ENCODE results near the gene USP22. TPM values are rescaled to one million over a fixed set of nuclear protein-coding genes. Genes with fewer than 3 reads are reported as not detected.

Gene USP22
- total RNA-seq, 2 experiments from 2014 or later = 194 to 217 TPM

- H3K36me3 Mint-ChIP-seq (ENCODE audit: low read depth) = no peaks in the 10 kb centered on the region
- Histone ChIP-seq H3K9me3 (ENCODE audit: control insufficient read depth in 1 of 2, insufficient read depth in 1 of 2, low read length in 2 of 2) (no peaks in the 10 kb centered on the region), H3K36me3 (ENCODE audit: insufficient read depth, low read length) (no peaks in the 10 kb centered on the region), H3K4me1 (ENCODE audit: insufficient read depth, low read length) (peaks cover 2% of the 10 kb centered on the region), H3K27ac (ENCODE audit: low read depth in 1 of 2, low read length in 2 of 2) (no peak overlapping the region), H3K4me3 (ENCODE audit: low read length) (no peak overlapping the region), H3K27me3 (ENCODE audit: control insufficient read depth in 1 of 2, insufficient read depth in 2 of 2, low read length in 2 of 2) (no peaks in the 10 kb centered on the region)
- H3K27ac Mint-ChIP-seq = no peak overlapping the region
- no peaks in the 10 kb centered on the region for H3K9me3 Mint-ChIP-seq
- H3K4me1 Mint-ChIP-seq (ENCODE audit: low read depth) = peaks cover 10% of the 10 kb centered on the region
- intact Hi-C loops (cut with DNase I, micrococcal nuclease) = no loop called here
- DNase-seq (no peak), ATAC-seq (ENCODE audit: poor library complexity) (no peak)
- POLR2A ChIA-PET = no interaction called here
- no peak overlapping the region for H3K4me3 Mint-ChIP-seq
- CTCF ChIA-PET = no interaction called here
- TF ChIP-seq CTCF (IDR thresholded peaks at IDR 0.05) = no peak
- H3K27me3 Mint-ChIP-seq = no peaks in the 10 kb centered on the region
Measured at GRCh38 chr17:20967776-20968175, 75.0 kb downstream of the USP22 start.

GRCh38 chr17:20966870-20967269 is 75.9 kb downstream of the USP22 start:
- ATAC-seq (ENCODE audit: poor library complexity) = peak; percentile 29
- POLR2A ChIA-PET = no interaction called here
- Histone ChIP-seq H3K36me3 (ENCODE audit: insufficient read depth, low read length) (no peaks in the 10 kb centered on the region), H3K27ac (ENCODE audit: low read depth in 1 of 2, low read length in 2 of 2) (no peak overlapping the region), H3K4me1 (ENCODE audit: insufficient read depth, low read length) (peaks cover 2% of the 10 kb centered on the region), H3K9me3 (ENCODE audit: control insufficient read depth in 1 of 2, insufficient read depth in 1 of 2, low read length in 2 of 2) (no peaks in the 10 kb centered on the region), H3K27me3 (ENCODE audit: control insufficient read depth in 1 of 2, insufficient read depth in 2 of 2, low read length in 2 of 2) (no peaks in the 10 kb centered on the region), H3K4me3 (ENCODE audit: low read length) (no peak overlapping the region)
- Mint-ChIP-seq H3K27me3 (peaks cover 3% of the 10 kb centered on the region), H3K9me3 (no peaks in the 10 kb centered on the region), H3K27ac (no peak overlapping the region), H3K36me3 (ENCODE audit: low read depth) (no peaks in the 10 kb centered on the region), H3K4me1 (ENCODE audit: low read depth) (peaks cover 10% of the 10 kb centered on the region), H3K4me3 (no peak overlapping the region)
- peak in 4 of 14 experiments; percentile 7 to 56 (median 28) for DNase-seq
- intact Hi-C loops (cut with DNase I, micrococcal nuclease) = no loop called here
- no peak for TF ChIP-seq CTCF (IDR thresholded peaks at IDR 0.05)
- CTCF ChIA-PET = no interaction called here

DNA sequence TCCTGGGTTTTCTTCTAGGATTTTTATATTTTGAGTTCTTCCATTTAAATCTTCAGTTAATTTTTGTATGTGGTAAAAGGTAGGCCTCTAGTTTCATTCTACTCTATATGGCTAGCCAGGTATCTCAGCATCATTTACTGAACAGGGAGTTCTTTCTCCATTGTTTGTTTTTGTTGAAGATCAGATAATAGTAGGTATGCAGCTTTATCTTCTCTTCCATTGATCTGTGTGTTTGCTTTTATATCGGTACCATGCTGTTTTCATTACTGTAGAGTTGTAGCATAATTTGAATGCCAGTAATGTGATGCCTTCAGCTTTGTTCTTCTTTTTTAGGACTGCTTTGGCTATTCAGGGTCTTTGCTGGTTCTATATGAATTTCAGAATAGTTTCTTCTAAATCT is 77.3 kb downstream of the USP22 start:
- no peak for TF ChIP-seq CTCF (IDR thresholded peaks at IDR 0.05)
- intact Hi-C loops (cut with DNase I, micrococcal nuclease) = no loop called here
- peaks cover 10% of the 10 kb centered on the region for H3K4me1 Mint-ChIP-seq (ENCODE audit: low read depth)
- peaks cover 12% of the 10 kb centered on the region for H3K27me3 Mint-ChIP-seq
- POLR2A ChIA-PET = no interaction called here
- CTCF ChIA-PET = no interaction called here
- peaks cover 2% of the 10 kb centered on the region for H3K4me1 ChIP-seq (ENCODE audit: insufficient read depth, low read length)
- H3K27me3 ChIP-seq (ENCODE audit: control insufficient read depth in 1 of 2, insufficient read depth in 2 of 2, low read length in 2 of 2) = peaks cover 0 to 4% of the 10 kb centered on the region in 2 experiments
- no peak overlapping the region for H3K4me3 Mint-ChIP-seq
- H3K9me3 Mint-ChIP-seq = no peaks in the 10 kb centered on the region
- H3K27ac Mint-ChIP-seq = no peak overlapping the region
- no peak for ATAC-seq (ENCODE audit: poor library complexity)
- no peak overlapping the region for H3K4me3 ChIP-seq (ENCODE audit: low read length)
- H3K36me3 ChIP-seq (ENCODE audit: insufficient read depth, low read length) = no peaks in the 10 kb centered on the region
- H3K36me3 Mint-ChIP-seq (ENCODE audit: low read depth) = no peaks in the 10 kb centered on the region
- no peak for DNase-seq
- H3K9me3 ChIP-seq (ENCODE audit: control insufficient read depth in 1 of 2, insufficient read depth in 1 of 2, low read length in 2 of 2) = no peaks in the 10 kb centered on the region
- no peak overlapping the region for H3K27ac ChIP-seq (ENCODE audit: low read depth in 1 of 2, low read length in 2 of 2)

All from CD4-positive, alpha-beta T cell (primary cell).